ENCODE measurements around the gene AP1G2. TPM values are rescaled to one million over a fixed set of nuclear protein-coding genes. Genes with fewer than 3 reads are reported as not detected.

Gene AP1G2
- total and polyA plus RNA-seq, 2 of the 13 experiments (the other 11 are each of a cell fraction or from before 2014, with no cell fraction given), result 96.9 to 611 TPM

DNA sequence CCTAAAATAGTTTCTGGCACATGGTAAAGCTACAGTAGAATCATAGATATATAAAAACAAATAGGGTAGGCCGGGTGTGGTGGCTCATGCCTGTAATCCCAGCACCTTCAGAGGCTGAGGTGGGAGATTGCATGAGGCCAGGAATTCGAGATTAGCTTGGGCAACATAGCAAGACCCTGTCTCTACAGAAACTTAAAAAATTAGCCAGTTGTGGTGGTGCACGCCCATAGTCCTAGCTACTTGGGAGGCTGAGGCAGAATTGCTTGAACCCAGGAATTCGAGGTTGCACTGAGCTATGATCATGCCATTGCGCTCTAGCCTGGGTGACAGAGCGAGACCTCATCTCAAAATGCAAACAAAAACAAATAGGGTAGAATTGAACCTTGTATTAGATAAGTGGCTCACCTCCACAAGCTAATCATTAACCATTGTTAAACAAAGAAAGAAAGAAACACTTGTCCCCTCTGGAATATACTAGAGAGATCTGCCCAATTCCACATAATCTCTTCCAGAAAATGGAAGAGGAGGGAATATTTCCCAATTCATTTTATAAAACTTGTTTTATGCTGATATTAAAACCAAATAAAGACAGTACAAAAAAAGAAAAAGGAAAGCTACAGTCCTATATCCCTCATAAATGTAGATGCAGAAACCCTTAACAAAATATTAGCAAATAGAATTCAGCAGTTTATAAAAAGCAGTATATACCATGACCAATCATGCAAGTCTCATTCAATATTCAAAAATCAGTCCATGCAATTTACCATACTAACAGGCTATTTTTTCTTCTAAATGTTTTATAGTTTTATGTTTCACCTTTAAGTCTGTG, 45.9 kb upstream of the AP1G2 start (continued):
- TF ChIP-seq ZNF883 (CRISPR knock-in tag; IDR thresholded peaks at IDR 0.05; ENCODE audit: not compliant biosample characterization), result no peak
- no peak for TF ChIP-seq ZNF75D (CRISPR knock-in tag; IDR thresholded peaks at IDR 0.05; ENCODE audit: borderline replicate concordance)
- no peak for TF ChIP-seq KLF15 (CRISPR knock-in tag; IDR thresholded peaks at IDR 0.05; ENCODE audit: borderline replicate concordance)
- no peak for TF ChIP-seq MTF2 (CRISPR knock-in tag; IDR thresholded peaks at IDR 0.05; ENCODE audit: borderline replicate concordance)
- TF ChIP-seq BHLHE40 (IDR thresholded peaks at IDR 0.05; ENCODE audit: low read length), result no peak
- TF ChIP-seq ZNF547 (CRISPR knock-in tag; IDR thresholded peaks at IDR 0.05), result peak; percentile 33; the same call in 1 of the 2 replicates
- TF ChIP-seq ZFP36L2 (CRISPR knock-in tag; IDR thresholded peaks at IDR 0.05), result no peak
- TF ChIP-seq, protein P1, sequence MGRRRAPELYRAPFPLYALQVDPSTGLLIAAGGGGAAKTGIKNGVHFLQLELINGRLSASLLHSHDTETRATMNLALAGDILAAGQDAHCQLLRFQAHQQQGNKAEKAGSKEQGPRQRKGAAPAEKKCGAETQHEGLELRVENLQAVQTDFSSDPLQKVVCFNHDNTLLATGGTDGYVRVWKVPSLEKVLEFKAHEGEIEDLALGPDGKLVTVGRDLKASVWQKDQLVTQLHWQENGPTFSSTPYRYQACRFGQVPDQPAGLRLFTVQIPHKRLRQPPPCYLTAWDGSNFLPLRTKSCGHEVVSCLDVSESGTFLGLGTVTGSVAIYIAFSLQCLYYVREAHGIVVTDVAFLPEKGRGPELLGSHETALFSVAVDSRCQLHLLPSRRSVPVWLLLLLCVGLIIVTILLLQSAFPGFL (CRISPR knock-in tag; IDR thresholded peaks at IDR 0.05), result no peak
- TF ChIP-seq KMT2B (CRISPR knock-in tag; IDR thresholded peaks at IDR 0.05), result no peak; the same call in 1 of the 2 replicates
- TF ChIP-seq RXRB (CRISPR knock-in tag; IDR thresholded peaks at IDR 0.05; ENCODE audit: borderline replicate concordance), result peak; percentile 94
- no peak for TF ChIP-seq ZFP37 (CRISPR knock-in tag; IDR thresholded peaks at IDR 0.05; ENCODE audit: borderline replicate concordance)
- TF ChIP-seq EHMT2 (IDR thresholded peaks at IDR 0.05; ENCODE audit: borderline replicate concordance, low read depth, low read length), result peak; percentile 84; the same call in 1 of the 2 replicates
- TF ChIP-seq ZNF543 (CRISPR knock-in tag; IDR thresholded peaks at IDR 0.05), result no peak
- peak; percentile 85 for TF ChIP-seq MED1 (CRISPR knock-in tag; IDR thresholded peaks at IDR 0.05)
- no peak for TF ChIP-seq BRD4 (CRISPR knock-in tag; IDR thresholded peaks at IDR 0.05)
- TF ChIP-seq RNF2 (conservative IDR thresholded peaks at IDR 0.05; ENCODE audit: low read depth), result no peak
- peak; percentile 92 for TF ChIP-seq SAP130 (CRISPR knock-in tag; IDR thresholded peaks at IDR 0.05; ENCODE audit: low read depth)
- no peak for TF ChIP-seq GTF3A (CRISPR knock-in tag; conservative IDR thresholded peaks at IDR 0.05)
- TF ChIP-seq, protein P2, sequence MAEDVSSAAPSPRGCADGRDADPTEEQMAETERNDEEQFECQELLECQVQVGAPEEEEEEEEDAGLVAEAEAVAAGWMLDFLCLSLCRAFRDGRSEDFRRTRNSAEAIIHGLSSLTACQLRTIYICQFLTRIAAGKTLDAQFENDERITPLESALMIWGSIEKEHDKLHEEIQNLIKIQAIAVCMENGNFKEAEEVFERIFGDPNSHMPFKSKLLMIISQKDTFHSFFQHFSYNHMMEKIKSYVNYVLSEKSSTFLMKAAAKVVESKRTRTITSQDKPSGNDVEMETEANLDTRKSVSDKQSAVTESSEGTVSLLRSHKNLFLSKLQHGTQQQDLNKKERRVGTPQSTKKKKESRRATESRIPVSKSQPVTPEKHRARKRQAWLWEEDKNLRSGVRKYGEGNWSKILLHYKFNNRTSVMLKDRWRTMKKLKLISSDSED (CRISPR knock-in tag; IDR thresholded peaks at IDR 0.05), result no peak
- peak; percentile 81 for TF ChIP-seq FOXK2 (IDR thresholded peaks at IDR 0.05)
- TF ChIP-seq, protein P3, sequence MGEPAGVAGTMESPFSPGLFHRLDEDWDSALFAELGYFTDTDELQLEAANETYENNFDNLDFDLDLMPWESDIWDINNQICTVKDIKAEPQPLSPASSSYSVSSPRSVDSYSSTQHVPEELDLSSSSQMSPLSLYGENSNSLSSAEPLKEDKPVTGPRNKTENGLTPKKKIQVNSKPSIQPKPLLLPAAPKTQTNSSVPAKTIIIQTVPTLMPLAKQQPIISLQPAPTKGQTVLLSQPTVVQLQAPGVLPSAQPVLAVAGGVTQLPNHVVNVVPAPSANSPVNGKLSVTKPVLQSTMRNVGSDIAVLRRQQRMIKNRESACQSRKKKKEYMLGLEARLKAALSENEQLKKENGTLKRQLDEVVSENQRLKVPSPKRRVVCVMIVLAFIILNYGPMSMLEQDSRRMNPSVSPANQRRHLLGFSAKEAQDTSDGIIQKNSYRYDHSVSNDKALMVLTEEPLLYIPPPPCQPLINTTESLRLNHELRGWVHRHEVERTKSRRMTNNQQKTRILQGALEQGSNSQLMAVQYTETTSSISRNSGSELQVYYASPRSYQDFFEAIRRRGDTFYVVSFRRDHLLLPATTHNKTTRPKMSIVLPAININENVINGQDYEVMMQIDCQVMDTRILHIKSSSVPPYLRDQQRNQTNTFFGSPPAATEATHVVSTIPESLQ (CRISPR knock-in tag; conservative IDR thresholded peaks at IDR 0.05), result 0 out of 2 replicates have a peak, but pooled peaks have one; percentile 35
- TF ChIP-seq SUZ12 (IDR thresholded peaks at IDR 0.05; ENCODE audit: low read depth, low read length), result no peak
- TF ChIP-seq, protein P4, sequence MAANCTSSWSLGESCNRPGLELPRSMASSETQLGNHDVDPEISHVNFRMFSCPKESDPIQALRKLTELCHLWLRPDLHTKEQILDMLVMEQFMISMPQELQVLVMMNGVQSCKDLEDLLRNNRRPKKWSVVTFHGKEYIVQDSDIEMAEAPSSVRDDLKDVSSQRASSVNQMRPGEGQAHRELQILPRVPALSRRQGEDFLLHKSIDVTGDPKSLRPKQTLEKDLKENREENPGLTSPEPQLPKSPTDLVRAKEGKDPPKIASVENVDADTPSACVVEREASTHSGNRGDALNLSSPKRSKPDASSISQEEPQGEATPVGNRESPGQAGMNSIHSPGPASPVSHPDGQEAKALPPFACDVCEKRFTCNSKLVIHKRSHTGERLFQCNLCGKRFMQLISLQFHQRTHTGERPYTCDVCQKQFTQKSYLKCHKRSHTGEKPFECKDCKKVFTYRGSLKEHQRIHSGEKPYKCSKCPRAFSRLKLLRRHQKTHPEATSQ (CRISPR knock-in tag; IDR thresholded peaks at IDR 0.05; ENCODE audit: borderline replicate concordance), result peak; percentile 83; the same call in 1 of the 2 replicates
- TF ChIP-seq, protein P5, sequence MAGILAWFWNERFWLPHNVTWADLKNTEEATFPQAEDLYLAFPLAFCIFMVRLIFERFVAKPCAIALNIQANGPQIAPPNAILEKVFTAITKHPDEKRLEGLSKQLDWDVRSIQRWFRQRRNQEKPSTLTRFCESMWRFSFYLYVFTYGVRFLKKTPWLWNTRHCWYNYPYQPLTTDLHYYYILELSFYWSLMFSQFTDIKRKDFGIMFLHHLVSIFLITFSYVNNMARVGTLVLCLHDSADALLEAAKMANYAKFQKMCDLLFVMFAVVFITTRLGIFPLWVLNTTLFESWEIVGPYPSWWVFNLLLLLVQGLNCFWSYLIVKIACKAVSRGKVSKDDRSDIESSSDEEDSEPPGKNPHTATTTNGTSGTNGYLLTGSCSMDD (CRISPR knock-in tag; IDR thresholded peaks at IDR 0.05), result no peak
- TF ChIP-seq ZKSCAN1 (IDR thresholded peaks at IDR 0.05; ENCODE audit: low read length), result no peak
